SU-DHL-6 (cell line): ENCODE data around the gene RRM2.

Experiments
- H2AFZ ChIP-seq: fragments of 200-600 bp; sonication (generic); 2 replicates; pipeline ENCODE4 v1.6.1; 2014; ENCODE audit warnings: low read depth, mild to moderate bottlenecking, moderate library complexity, mixed read lengths, antibody characterized with exemption, low read length; ENCODE audit not compliant: severe bottlenecking
- H3F3A ChIP-seq: fragments of 200-600 bp; shearing (Covaris generic); 2 replicates; pipeline ENCODE4 v1.6.0; 2016; ENCODE audit warnings: antibody characterized with exemption, mild to moderate bottlenecking; ENCODE audit not compliant: insufficient read depth
- H3K27ac ChIP-seq: fragments of 200-600 bp; sonication (generic); 2 replicates; pipeline ENCODE4 v1.5.1; 2016; ENCODE audit warnings: low read depth, mild to moderate bottlenecking, low read length, moderate library complexity, mixed read lengths
- H3K27me3 ChIP-seq: fragments of 200-600 bp; sonication (generic), shearing (Covaris generic); 2 replicates; pipeline ENCODE4 v1.6.0; 2014; ENCODE audit warnings: mild to moderate bottlenecking, low read length
- H3K36me3 ChIP-seq: fragments of 200-600 bp; sonication (generic); 2 replicates; pipeline ENCODE4 v1.6.1; 2014; ENCODE audit warnings: mild to moderate bottlenecking, low read length, mixed read lengths
- H3K4me2 ChIP-seq: fragments of 300-600, 200-600 bp; shearing (Covaris generic), sonication (generic); 2 replicates; pipeline ENCODE4 v1.6.0; 2014; ENCODE audit warnings: low read length, low read depth, mild to moderate bottlenecking; ENCODE audit not compliant: poor library complexity, severe bottlenecking
- H3K4me3 ChIP-seq: fragments of 200-600 bp; sonication (generic); 2 replicates; pipeline ENCODE4 v1.5.1; 2014; ENCODE audit warnings: antibody characterized with exemption, low read length, mild to moderate bottlenecking, mixed read lengths; ENCODE audit not compliant: insufficient read depth, poor library complexity, severe bottlenecking
- H3K79me2 ChIP-seq: fragments of 200-600 bp; sonication (generic); 2 replicates; pipeline ENCODE4 v1.6.1; 2014; ENCODE audit warnings: mild to moderate bottlenecking, low read length, moderate library complexity; ENCODE audit not compliant: insufficient read depth
- H3K9ac ChIP-seq: fragments of 200-600 bp; sonication (generic); 2 replicates; pipeline ENCODE4 v1.7.0; 2014; ENCODE audit warnings: mild to moderate bottlenecking, low read length
- H3K9me2 ChIP-seq: fragments of 200-600 bp; sonication (generic); replicated peaks from 2 replicates; pipeline ENCODE4 v1.6.1; 2014; ENCODE audit warnings: low read length; ENCODE audit not compliant: insufficient read depth
- H3K9me3 ChIP-seq: fragments of 200-600 bp; sonication (generic); 2 replicates; pipeline ENCODE4 v1.6.1; 2014; ENCODE audit warnings: low read length, mixed read lengths; ENCODE audit not compliant: insufficient read depth
- H4K20me1 ChIP-seq: fragments of 200-600 bp; sonication (generic); 2 replicates; pipeline ENCODE4 v1.6.1; 2014; ENCODE audit warnings: low read depth, mild to moderate bottlenecking, antibody characterized with exemption, low read length, moderate library complexity, mixed read lengths
- EZH2phosphoT487 ChIP-seq: fragments of 200-600 bp; sonication (generic), shearing (Covaris generic); conservative IDR thresholded peaks from 2 replicates; pipeline ENCODE4 v1.6.1; 2018; ENCODE audit warnings: mild to moderate bottlenecking, antibody characterized with exemption, low read length, moderate library complexity, mixed read lengths
- TF ChIP-seq, protein P1 (sequence below): fragments of 200-600 bp; sonication (generic); IDR thresholded peaks from one replicate; pipeline ENCODE4 v1.5.1; 2017; ENCODE audit warnings: antibody characterized with exemption, mild to moderate bottlenecking, low read length, moderate library complexity; ENCODE audit not compliant: insufficient read depth, poor library complexity, severe bottlenecking

RRM2 gene

DNA sequence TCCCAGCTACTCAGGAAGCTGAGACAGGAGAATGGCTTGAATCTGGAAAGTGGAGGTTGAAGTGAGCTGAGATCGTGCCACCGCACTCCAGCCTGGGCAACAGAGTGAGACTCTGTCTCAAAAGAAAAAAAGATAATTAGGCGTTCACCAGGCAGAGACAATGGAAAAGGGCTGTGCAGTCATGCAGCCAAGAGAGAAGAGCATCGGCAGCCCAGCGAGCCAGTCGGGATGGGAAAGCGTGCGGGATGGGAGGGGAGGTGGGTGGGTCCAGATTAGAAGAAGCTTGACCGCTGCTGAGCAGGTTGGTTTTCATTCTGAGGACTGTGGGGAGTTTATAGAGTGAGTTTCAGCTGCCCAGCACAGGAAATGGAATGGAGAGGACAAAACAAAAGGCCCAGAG is 27.4 kb upstream of the RRM2 start:
- Histone ChIP-seq H4K20me1 (no peaks in the 10 kb centered on the region), H2AFZ (no peak overlapping the region), H3K4me2 (no peak overlapping the region), H3K27me3 (no peaks in the 10 kb centered on the region), H3K9me2 (no peaks in the 10 kb centered on the region), H3K36me3 (no peaks in the 10 kb centered on the region), H3F3A (no peaks in the 10 kb centered on the region), H3K79me2 (no peaks in the 10 kb centered on the region), H3K4me3 (no peak overlapping the region), H3K27ac (no peak overlapping the region), H3K9ac (no peak overlapping the region), H3K9me3 (no peaks in the 10 kb centered on the region)
- no peak for TF ChIP-seq EZH2phosphoT487
- TF ChIP-seq, protein P1, sequence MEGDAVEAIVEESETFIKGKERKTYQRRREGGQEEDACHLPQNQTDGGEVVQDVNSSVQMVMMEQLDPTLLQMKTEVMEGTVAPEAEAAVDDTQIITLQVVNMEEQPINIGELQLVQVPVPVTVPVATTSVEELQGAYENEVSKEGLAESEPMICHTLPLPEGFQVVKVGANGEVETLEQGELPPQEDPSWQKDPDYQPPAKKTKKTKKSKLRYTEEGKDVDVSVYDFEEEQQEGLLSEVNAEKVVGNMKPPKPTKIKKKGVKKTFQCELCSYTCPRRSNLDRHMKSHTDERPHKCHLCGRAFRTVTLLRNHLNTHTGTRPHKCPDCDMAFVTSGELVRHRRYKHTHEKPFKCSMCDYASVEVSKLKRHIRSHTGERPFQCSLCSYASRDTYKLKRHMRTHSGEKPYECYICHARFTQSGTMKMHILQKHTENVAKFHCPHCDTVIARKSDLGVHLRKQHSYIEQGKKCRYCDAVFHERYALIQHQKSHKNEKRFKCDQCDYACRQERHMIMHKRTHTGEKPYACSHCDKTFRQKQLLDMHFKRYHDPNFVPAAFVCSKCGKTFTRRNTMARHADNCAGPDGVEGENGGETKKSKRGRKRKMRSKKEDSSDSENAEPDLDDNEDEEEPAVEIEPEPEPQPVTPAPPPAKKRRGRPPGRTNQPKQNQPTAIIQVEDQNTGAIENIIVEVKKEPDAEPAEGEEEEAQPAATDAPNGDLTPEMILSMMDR = no peak

DNA sequence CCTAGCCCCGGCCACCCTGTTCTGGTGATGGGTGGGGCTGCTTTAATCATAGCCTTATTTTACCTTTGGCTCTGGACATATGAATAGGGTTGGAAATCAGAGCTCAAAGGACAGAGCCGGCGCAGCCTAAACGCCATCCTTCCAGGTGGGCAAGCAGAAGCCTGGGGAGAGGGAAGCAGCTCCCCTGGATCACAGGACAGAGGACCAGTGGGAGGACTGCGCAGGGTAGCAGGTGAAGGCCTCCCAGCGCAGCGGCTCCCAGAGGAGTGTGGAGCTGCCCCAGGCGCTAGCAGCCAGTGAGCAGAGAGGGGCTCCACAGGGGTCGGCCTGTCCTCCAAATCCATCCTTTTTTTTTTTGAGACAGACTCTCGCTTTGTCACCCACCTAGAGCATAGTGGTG is 25.9 kb upstream of the RRM2 start:
- no peak overlapping the region for H3K27ac ChIP-seq
- no peak overlapping the region for H3K9ac ChIP-seq
- no peak for TF ChIP-seq EZH2phosphoT487
- TF ChIP-seq, protein P1 = no peak
- no peaks in the 10 kb centered on the region for H3K79me2 ChIP-seq
- H3K36me3 ChIP-seq = no peaks in the 10 kb centered on the region
- H3K4me2 ChIP-seq = no peak overlapping the region
- no peaks in the 10 kb centered on the region for H4K20me1 ChIP-seq
- no peak overlapping the region for H3K4me3 ChIP-seq
- H3K27me3 ChIP-seq = no peaks in the 10 kb centered on the region
- no peaks in the 10 kb centered on the region for H3K9me3 ChIP-seq
- H3F3A ChIP-seq = no peaks in the 10 kb centered on the region
- H3K9me2 ChIP-seq = no peaks in the 10 kb centered on the region
- H2AFZ ChIP-seq = no peak overlapping the region

DNA sequence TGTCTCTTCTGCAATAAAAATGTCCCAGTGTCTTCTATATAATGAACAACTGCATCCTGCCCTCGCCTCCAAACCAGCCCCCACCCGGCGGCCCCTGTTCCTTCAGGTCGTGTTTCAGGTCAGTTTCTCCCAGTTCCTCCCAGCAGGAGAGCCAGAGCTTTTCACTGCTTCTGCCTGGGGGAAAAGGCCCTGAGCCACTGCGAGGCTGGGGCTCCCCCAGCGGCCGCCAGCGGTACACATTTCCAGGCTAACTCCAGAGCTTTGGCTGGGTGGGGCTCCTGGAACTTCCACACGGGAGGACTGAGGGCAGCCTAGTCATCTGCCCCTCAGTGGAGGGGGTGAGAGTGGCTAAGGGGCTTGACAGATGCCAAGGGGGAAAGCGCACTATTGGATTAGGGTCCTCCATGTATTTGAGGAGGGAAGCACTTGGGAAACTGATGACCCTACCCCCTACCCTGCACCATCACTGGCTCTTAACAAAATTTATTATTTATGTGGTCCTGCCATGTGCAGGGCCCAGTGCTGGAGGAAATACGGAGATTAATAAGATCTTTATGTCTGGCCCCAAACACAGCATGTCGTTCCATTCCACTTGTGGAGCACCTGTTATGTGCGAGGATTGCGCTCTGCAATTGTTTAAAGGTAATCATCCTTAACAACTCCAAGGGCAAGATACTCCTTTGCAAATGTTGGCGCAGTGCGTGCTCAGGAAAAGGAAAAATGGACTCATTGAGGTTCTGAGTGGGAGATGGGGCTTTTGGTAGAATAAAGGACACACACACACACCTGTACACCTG is 25.0 kb upstream of the RRM2 start:
- Histone ChIP-seq H3K27me3 (no peaks in the 10 kb centered on the region), H3F3A (no peaks in the 10 kb centered on the region), H3K27ac (no peak overlapping the region)

More for the DNA sequence above, 25.0 kb upstream of the RRM2 start:
- Histone ChIP-seq H3K9me2 (no peaks in the 10 kb centered on the region), H3K36me3 (no peaks in the 10 kb centered on the region), H3K4me2 (no peak overlapping the region), H4K20me1 (no peaks in the 10 kb centered on the region), H2AFZ (no peak overlapping the region), H3K9ac (no peak overlapping the region), H3K4me3 (no peak overlapping the region), H3K79me2 (no peaks in the 10 kb centered on the region), H3K9me3 (no peaks in the 10 kb centered on the region)
- TF ChIP-seq, protein P1 = peak; percentile 86
- no peak for TF ChIP-seq EZH2phosphoT487
